Prostate gland (tissue), 2 donors: Measurements from ENCODE around the gene FHIT. TPM values are rescaled to one million over a fixed set of nuclear protein-coding genes. Genes with fewer than 3 reads are reported as not detected.

Source experiments
- DNase-seq: peaks from one replicate; pipeline ENCODE4 v3.0.0-alpha.2; 2019; ENCODE audit warnings: low spot score
- H3K27ac ChIP-seq, 2 donors: fragments of 200-600 bp; sonication (generic); 2 replicates each; pipeline ENCODE4 v1.5.1; 2017 to 2019
- H3K27me3 ChIP-seq: fragments of 200-600 bp; sonication (generic); replicated peaks from 2 replicates; pipeline ENCODE4 v1.5.1; 2019; ENCODE audit not compliant: insufficient read depth
- H3K36me3 ChIP-seq, 2 donors: fragments of 200-600 bp; sonication (generic); 1 replicate in 1 of 2; 2 replicates in 1 of 2; pipeline versions ENCODE4 v1.5.1 to v1.8.1; 2017 to 2019
- H3K4me1 ChIP-seq: fragments of 200-600 bp; sonication (generic); replicated peaks from 2 replicates; pipeline ENCODE4 v1.5.1; 2019
- H3K4me3 ChIP-seq, 2 donors: fragments of 200-600 bp; sonication (generic); 2 replicates each; pipeline ENCODE4 v1.5.1; 2017 to 2019
- H3K9me3 ChIP-seq: fragments of 200-600 bp; sonication (generic); 2 replicates; pipeline ENCODE4 v1.5.1; 2017
- CTCF ChIP-seq, 4 experiments: fragments of 200-600 bp in 2 of 4; fragments of 450-650 bp in 2 of 4; sonication (generic) in 2 of 4; IDR thresholded peaks; 1 replicate in 3 of 4; 2 replicates in 1 of 4; pipeline ENCODE4 v1.5.1; 2016 to 2019; ENCODE audit warnings: antibody characterized with exemption in 4 of 4, mild to moderate bottlenecking in 2 of 4, moderate library complexity in 2 of 4
- POLR2A ChIP-seq: fragments of 450-650 bp; IDR thresholded peaks from one replicate; pipeline ENCODE4 v1.6.1; 2016; ENCODE audit warnings: antibody characterized with exemption, mild to moderate bottlenecking
- POLR2AphosphoS5 ChIP-seq: sonication (generic); formaldehyde crosslinking; IDR thresholded peaks from one replicate; pipeline ENCODE4 v1.6.1; 2017; ENCODE audit warnings: antibody characterized with exemption
- WGBS: methylation state at CpG from one replicate; pipeline ENCODE4 v1.1.5; 2018; 5-methylcytosine and 5-hydroxymethylcytosine counted together
- intact Hi-C: fragments of 100-400 bp; cut with DNase I; formaldehyde crosslinking; loops from one replicate; pipeline ENCODE4 v1.14.2; 2022
- total RNA-seq, 2 donors: library from RNA; depleted of rRNA; stranded (reverse); fragments of >200 nt; gene quantifications; one replicate each; pipeline ENCODE4 v1.1.0, GENCODE V29; 2016

Gene FHIT
- total RNA-seq, 2 donors from 2014 or later: 6.4 to 10.4 TPM

- Histone ChIP-seq H3K27me3 (no peaks in the 10 kb centered on the region), H3K9me3 (no peaks in the 10 kb centered on the region), H3K4me1 (no peaks in the 10 kb centered on the region), H3K27ac (no peak overlapping the region), H3K4me3 (no peak overlapping the region), H3K36me3 (no peaks in the 10 kb centered on the region)
- WGBS: 93% methylated on average over 3 of the region's 3 CpGs
- no peak for DNase-seq
- intact Hi-C loops: no loop called here
- TF ChIP-seq POLR2AphosphoS5 (no peak), POLR2A (no peak), CTCF (IDR thresholded peaks at IDR 0.05) (no peak)
These were observed 1131.0 kb downstream of the FHIT start for GRCh38 chr3:60120245-60120644.

GRCh38 chr3:60114191-60114590 is 1137.1 kb downstream of the FHIT start:
- H3K4me3 ChIP-seq: no peak overlapping the region
- H3K4me1 ChIP-seq: no peaks in the 10 kb centered on the region
- WGBS: 90% methylated on average over 1 of the region's 1 CpG
- H3K27me3 ChIP-seq: no peaks in the 10 kb centered on the region
- DNase-seq: no peak
- TF ChIP-seq CTCF (IDR thresholded peaks at IDR 0.05): no peak
- TF ChIP-seq POLR2AphosphoS5: no peak
- TF ChIP-seq POLR2A: no peak
- H3K36me3 ChIP-seq: no peaks in the 10 kb centered on the region
- no peaks in the 10 kb centered on the region for H3K9me3 ChIP-seq
- H3K27ac ChIP-seq: no peak overlapping the region
- intact Hi-C loops: no loop called here

DNA sequence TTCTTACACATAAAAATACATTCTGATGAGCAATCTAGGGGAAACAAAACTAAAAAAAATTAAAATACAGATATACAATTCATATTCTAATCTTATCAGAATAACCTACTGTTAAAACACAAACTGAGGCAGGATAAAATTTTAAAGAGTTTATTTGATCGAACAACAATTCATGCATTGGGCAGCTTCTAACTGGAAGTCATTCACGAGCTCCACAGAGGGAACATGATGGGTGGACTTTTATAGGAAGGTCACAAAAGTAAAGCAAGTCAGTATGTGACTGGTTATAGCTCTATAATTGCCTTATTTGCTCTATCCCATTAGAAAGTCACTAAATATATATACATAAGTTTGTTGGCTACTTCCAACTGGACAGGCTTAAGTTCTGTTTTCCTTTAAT is 1144.0 kb downstream of the FHIT start:
- no peak for DNase-seq
- TF ChIP-seq CTCF (IDR thresholded peaks at IDR 0.05) (no peak), POLR2A (no peak), POLR2AphosphoS5 (no peak)
- Histone ChIP-seq H3K9me3 (no peaks in the 10 kb centered on the region), H3K4me3 (no peak overlapping the region), H3K27me3 (no peaks in the 10 kb centered on the region), H3K4me1 (no peaks in the 10 kb centered on the region), H3K27ac (no peak overlapping the region), H3K36me3 (no peaks in the 10 kb centered on the region)
- WGBS: 77% methylated on average over 2 of the region's 2 CpGs
- intact Hi-C loops: no loop called here

DNA sequence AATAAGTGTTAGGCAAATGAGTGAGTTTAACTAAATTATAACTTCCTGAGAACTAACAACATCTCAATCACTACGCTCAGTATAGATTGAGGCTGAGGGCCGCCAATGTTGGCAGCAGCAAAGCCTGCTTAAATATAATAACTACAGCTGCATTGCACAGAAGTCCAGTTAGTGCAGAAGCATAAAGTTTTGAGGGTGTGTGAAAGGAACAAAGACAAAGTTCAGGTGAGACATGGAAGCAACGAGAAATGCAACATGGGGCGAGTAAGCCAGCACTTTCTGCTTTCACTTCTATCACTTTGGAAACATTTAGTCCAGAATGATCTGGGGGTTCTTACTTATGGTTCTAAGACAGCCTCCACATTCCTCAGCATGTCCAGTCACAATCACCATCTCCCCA is 1149.1 kb downstream of the FHIT start:
- TF ChIP-seq POLR2A (no peak), CTCF (IDR thresholded peaks at IDR 0.05) (no peak), POLR2AphosphoS5 (no peak)
- Histone ChIP-seq H3K9me3 (no peaks in the 10 kb centered on the region), H3K27me3 (no peaks in the 10 kb centered on the region), H3K4me1 (no peaks in the 10 kb centered on the region), H3K36me3 (no peaks in the 10 kb centered on the region), H3K4me3 (no peak overlapping the region), H3K27ac (no peak overlapping the region)
- intact Hi-C loops: no loop called here
- WGBS: 95% methylated on average over 4 of the region's 4 CpGs
- DNase-seq: no peak

GRCh38 chr3:60101621-60102020 is 1149.6 kb downstream of the FHIT start:
- TF ChIP-seq POLR2AphosphoS5: no peak
- no peak for TF ChIP-seq POLR2A
- no peak for TF ChIP-seq CTCF (IDR thresholded peaks at IDR 0.05)
- Histone ChIP-seq H3K4me1 (no peaks in the 10 kb centered on the region), H3K27ac (no peak overlapping the region), H3K9me3 (no peaks in the 10 kb centered on the region), H3K27me3 (no peaks in the 10 kb centered on the region), H3K4me3 (no peak overlapping the region), H3K36me3 (no peaks in the 10 kb centered on the region)
- DNase-seq: no peak
- intact Hi-C loops: no loop called here
- 90% methylated on average over 4 of the region's 4 CpGs for WGBS
